ENCODE data around the gene PLEKHG4B.
"Not testable (repeated sequence)": the region's sequence is repeated elsewhere in the genome, so short reads cannot be mapped to it uniquely, and the experiment has no call there.

DNA sequence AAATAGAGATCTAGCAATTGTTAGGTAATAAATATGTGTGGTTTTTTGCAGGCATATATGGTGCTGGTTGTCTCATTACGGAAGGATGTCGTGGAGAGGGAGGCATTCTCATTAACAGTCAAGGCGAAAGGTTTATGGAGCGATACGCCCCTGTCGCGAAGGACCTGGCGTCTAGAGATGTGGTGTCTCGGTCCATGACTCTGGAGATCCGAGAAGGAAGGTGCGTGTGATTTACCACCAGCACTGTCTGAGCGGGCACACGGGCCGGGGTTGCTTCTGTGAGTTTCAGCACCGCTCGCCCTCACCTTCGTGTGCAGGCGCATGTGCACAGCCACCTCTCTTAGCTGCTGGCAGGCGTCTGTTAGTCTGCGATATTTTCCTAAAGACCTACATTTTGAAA lies 141.5 kb downstream of the PLEKHG4B start:
- TF ChIP-seq, protein P1, sequence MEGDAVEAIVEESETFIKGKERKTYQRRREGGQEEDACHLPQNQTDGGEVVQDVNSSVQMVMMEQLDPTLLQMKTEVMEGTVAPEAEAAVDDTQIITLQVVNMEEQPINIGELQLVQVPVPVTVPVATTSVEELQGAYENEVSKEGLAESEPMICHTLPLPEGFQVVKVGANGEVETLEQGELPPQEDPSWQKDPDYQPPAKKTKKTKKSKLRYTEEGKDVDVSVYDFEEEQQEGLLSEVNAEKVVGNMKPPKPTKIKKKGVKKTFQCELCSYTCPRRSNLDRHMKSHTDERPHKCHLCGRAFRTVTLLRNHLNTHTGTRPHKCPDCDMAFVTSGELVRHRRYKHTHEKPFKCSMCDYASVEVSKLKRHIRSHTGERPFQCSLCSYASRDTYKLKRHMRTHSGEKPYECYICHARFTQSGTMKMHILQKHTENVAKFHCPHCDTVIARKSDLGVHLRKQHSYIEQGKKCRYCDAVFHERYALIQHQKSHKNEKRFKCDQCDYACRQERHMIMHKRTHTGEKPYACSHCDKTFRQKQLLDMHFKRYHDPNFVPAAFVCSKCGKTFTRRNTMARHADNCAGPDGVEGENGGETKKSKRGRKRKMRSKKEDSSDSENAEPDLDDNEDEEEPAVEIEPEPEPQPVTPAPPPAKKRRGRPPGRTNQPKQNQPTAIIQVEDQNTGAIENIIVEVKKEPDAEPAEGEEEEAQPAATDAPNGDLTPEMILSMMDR (IDR thresholded peaks at IDR 0.05; ENCODE audit: low read depth, low read length, missing input control): not testable (repeated sequence)
- TF ChIP-seq RXRA (IDR thresholded peaks at IDR 0.05); GABPA (IDR thresholded peaks at IDR 0.05 in 1 of 2, conservative IDR thresholded peaks at IDR 0.05 in 1 of 2); EGR1 (IDR thresholded peaks at IDR 0.05; ENCODE audit: low read depth in 2 of 2); JUND (IDR thresholded peaks at IDR 0.05): not testable (repeated sequence)
- TF ChIP-seq, protein P2, sequence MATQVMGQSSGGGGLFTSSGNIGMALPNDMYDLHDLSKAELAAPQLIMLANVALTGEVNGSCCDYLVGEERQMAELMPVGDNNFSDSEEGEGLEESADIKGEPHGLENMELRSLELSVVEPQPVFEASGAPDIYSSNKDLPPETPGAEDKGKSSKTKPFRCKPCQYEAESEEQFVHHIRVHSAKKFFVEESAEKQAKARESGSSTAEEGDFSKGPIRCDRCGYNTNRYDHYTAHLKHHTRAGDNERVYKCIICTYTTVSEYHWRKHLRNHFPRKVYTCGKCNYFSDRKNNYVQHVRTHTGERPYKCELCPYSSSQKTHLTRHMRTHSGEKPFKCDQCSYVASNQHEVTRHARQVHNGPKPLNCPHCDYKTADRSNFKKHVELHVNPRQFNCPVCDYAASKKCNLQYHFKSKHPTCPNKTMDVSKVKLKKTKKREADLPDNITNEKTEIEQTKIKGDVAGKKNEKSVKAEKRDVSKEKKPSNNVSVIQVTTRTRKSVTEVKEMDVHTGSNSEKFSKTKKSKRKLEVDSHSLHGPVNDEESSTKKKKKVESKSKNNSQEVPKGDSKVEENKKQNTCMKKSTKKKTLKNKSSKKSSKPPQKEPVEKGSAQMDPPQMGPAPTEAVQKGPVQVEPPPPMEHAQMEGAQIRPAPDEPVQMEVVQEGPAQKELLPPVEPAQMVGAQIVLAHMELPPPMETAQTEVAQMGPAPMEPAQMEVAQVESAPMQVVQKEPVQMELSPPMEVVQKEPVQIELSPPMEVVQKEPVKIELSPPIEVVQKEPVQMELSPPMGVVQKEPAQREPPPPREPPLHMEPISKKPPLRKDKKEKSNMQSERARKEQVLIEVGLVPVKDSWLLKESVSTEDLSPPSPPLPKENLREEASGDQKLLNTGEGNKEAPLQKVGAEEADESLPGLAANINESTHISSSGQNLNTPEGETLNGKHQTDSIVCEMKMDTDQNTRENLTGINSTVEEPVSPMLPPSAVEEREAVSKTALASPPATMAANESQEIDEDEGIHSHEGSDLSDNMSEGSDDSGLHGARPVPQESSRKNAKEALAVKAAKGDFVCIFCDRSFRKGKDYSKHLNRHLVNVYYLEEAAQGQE (IDR thresholded peaks at IDR 0.05): not testable (repeated sequence)
- TF ChIP-seq, protein P3, sequence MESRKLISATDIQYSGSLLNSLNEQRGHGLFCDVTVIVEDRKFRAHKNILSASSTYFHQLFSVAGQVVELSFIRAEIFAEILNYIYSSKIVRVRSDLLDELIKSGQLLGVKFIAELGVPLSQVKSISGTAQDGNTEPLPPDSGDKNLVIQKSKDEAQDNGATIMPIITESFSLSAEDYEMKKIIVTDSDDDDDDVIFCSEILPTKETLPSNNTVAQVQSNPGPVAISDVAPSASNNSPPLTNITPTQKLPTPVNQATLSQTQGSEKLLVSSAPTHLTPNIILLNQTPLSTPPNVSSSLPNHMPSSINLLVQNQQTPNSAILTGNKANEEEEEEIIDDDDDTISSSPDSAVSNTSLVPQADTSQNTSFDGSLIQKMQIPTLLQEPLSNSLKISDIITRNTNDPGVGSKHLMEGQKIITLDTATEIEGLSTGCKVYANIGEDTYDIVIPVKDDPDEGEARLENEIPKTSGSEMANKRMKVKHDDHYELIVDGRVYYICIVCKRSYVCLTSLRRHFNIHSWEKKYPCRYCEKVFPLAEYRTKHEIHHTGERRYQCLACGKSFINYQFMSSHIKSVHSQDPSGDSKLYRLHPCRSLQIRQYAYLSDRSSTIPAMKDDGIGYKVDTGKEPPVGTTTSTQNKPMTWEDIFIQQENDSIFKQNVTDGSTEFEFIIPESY (IDR thresholded peaks at IDR 0.05): not testable (repeated sequence)
- TF ChIP-seq, protein P4, sequence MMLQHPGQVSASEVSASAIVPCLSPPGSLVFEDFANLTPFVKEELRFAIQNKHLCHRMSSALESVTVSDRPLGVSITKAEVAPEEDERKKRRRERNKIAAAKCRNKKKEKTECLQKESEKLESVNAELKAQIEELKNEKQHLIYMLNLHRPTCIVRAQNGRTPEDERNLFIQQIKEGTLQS (IDR thresholded peaks at IDR 0.05): not testable (repeated sequence)
